GM21367 (cell line): ENCODE results near the gene ANO9.
"Not testable (repeated sequence)": the region's sequence is repeated elsewhere in the genome, so short reads cannot be mapped to it uniquely, and the experiment has no call there.

ENCODE experiments used
- ATAC-seq: cut with Tn5 transposase; IDR thresholded peaks from one replicate; pipeline ENCODE4 v1.9.1; 2021; ENCODE audit not compliant: unreplicated experiment

Gene ANO9

GRCh38 chr11:471468-472145 is 29.8 kb upstream of the ANO9 start:
- no peak for ATAC-seq

GRCh38 chr11:469684-470560 is 28.1 kb upstream of the ANO9 start:
- no peak for ATAC-seq

DNA sequence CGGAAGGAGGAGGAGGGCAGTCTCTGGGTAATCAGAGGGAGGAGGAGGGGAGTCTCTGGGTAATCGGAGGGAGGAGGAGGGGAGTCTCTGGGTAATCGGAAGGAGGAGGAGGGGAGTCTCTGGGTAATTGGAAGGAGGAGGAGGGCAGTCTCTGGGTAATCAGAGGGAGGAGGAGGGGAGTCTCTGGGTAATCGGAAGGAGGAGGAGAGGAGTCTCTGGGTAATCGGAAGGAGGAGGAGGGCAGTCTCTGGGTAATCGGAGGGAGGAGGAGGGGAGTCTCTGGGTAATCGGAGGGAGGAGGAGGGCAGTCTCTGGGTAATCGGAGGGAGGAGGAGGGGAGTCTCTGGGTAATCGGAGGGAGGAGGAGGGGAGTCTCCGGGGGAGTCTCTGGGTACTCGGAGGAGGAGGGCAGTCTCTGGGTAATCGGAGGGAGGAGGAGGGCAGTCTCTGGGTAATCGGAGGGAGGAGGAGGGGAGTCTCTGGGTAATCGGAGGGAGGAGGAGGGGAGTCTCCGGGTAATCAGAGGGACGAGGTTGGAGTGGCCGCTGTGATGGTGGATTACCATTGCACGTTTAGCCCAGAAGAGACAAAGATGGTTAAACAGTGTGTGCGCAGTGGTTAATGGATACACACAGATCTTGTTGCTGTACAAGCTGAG is 27.3 kb upstream of the ANO9 start:
- ATAC-seq, result not testable (repeated sequence)

GRCh38 chr11:468493-468892 is 26.7 kb upstream of the ANO9 start:
- no peak for ATAC-seq

- ATAC-seq, result no peak
Measured at GRCh38 chr11:468036-468435, 26.2 kb upstream of the ANO9 start.

GRCh38 chr11:465896-466530 is 24.2 kb upstream of the ANO9 start:
- ATAC-seq, result no peak

- no peak for ATAC-seq
Measured at GRCh38 chr11:464316-464715, 22.5 kb upstream of the ANO9 start.

DNA sequence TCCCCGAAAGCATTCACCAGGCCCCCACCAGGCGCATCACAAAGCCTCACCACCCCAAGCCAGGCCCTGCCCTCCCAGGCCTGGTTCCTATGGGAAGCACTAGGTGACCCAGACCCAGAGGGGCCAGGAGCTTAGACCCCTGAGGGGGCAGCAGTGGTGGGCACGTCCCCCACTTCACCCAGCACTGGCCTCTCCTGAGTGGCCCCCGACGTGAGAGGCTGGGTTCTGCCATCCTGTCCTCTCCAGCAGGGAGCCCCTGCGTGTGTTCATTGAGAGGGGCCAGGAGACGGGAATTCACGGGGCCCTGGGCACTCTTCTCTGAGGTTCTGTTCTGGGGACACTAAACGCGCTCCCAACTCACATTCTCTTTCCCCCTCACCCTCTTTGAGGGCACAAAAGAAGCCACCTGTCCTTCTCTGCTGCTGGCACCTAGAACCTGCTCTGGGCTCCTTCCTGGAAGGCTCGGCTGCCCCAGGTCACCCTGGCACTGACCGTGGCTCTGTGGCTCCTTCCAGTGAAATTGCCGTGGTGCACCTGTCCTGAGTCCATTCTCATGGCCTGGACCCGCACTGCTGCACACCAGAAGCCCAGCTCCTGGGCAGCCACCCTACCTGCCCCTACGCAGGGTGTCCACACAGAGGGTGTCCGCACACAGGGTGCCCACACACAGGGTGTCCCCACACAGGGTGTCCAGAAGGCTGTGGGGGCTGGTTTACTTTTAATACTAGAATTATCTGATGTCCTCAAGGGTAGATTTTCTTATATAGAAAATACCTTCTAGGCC is 20.5 kb upstream of the ANO9 start:
- ATAC-seq, result no peak

DNA sequence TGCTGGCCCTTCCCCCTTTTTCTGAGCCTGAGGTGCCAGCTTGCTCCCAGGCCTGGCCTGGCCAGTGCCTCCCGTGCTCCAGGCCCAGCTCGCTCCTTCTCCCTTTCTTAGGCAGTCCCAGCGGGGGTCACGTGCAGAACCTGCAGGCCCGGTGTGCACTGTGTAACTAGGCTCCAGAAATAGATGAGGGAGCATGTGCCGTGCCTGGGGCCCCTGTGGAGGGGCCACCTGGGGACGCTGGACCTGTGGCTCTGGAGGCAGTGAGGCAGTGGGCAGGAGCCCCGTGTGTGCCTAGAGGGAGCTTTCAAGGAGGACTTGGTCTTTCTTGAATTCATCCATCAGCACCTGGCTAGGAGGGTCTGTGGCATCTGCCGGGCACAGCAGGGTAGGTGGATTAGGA is 19.8 kb upstream of the ANO9 start:
- no peak for ATAC-seq

DNA sequence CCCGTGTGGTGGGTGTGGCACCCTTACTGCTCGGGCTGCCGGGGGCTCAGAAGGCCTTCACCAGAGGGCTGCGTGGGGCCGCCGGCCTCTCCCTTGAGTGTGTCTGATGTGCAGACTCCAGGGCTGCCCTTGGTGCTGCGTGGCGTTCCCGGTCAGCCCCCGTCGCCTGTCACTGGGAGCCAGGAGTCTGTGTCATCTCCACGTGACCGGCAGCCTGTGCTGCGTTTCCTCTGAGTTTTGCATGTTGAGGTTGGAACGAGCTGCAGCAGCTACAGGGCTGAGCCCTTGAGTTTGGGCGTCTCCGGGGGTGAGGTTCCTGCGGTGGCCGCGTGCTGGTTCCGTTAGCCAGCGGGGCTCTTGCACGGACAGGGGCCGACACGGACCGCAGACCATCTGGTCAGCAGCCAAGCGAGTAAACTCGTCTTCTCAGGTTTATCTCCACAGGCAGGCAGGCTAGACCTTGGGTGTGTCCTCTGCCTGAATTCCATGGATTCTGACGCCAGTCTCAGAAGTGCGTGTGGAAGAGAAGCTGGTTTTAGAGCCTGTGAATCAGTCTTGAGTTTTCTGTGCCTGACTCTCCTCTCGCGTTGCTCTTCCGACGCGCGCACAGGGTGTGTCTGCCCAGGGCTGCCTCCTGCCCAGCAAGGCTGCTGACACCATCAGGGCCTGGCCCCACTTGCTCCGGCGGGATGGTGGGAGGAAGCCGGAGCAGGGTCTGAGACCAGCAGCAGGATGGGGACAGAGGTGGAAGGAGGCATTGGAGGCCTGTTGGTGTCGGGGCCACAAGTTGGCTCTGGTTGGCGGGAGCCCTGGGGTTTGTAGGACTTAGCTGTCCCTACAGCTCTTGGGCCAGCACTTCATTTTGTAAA is 18.8 kb upstream of the ANO9 start:
- no peak for ATAC-seq

- no peak for ATAC-seq
Measured at GRCh38 chr11:459511-460220, 17.9 kb upstream of the ANO9 start.

DNA sequence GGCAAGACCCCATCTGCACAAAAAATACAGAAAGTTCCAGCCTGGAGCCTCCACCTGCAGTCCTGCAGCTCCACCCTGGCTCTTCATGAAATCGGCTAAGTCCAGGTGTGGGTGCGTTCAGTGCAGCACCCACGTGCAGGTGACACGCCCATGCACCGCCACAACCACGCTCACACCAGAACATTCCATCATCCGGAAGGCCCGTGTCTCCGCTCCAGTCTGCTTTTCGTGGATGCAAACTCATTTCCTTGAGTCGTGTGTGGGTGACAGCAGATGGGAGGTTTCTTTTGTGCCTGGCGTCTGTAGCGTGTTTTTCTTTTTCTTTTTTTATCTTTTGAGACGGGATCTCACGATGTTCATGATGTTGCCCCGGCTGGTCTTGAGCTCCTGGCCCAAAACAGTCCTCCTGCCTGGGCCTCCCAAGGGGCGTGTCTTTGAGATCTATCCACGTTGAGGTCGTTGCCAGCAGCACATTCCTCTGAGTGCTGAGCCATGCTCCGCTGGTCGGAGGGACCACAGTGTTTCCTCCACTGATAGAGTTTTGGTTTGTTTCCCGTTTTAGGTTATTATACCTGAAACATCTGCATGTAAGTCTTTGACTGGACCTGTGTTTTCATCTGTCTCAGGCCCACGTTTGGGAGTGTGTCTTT is 15.4 kb upstream of the ANO9 start:
- ATAC-seq, result no peak

- ATAC-seq, result no peak
Measured at GRCh38 chr11:456533-456932, 14.7 kb upstream of the ANO9 start.

GRCh38 chr11:455566-456147 is 13.8 kb upstream of the ANO9 start:
- ATAC-seq, result no peak

GRCh38 chr11:454801-455565 is 13.2 kb upstream of the ANO9 start:
- ATAC-seq, result no peak

GRCh38 chr11:454043-454442 is 12.2 kb upstream of the ANO9 start:
- no peak for ATAC-seq

GRCh38 chr11:453564-453963 is 11.8 kb upstream of the ANO9 start:
- ATAC-seq, result no peak
